Islet of Langerhans (tissue), 1 donor: Measurements from ENCODE around the gene METTL2A.
"Not testable (repeated sequence)": the region's sequence is repeated elsewhere in the genome, so short reads cannot be mapped to it uniquely, and the experiment has no call there.

ENCODE experiments used
- FAIRE-seq: peaks from one replicate; lab custom pipeline; 2011; peaks lifted over from hg19 to GRCh38; lab: Jason Lieb, UNC

The METTL2A gene

GRCh38 chr17:62423647-62424461, at the start of gene METTL2A:
Gene METTL2A (plus strand): TSS chr17:62423897. CDS start chr17:62423903, 6 bp downstream.
- not testable (repeated sequence) for FAIRE-seq

- no peak for FAIRE-seq
These were observed 43.4 kb upstream of the METTL2A start, which contains the start of gene EFCAB3 for GRCh38 chr17:62380253-62380652. Gene EFCAB3 (plus strand): TSS chr17:62380553. CDS start chr17:62382980, 2,427 bp downstream.

GRCh38 chr17:62381561-62381960, 42.1 kb upstream of the METTL2A start:
- FAIRE-seq: no peak

GRCh38 chr17:62388856-62389255, 34.8 kb upstream of the METTL2A start:
- FAIRE-seq: no peak

GRCh38 chr17:62392908-62393307, 30.8 kb upstream of the METTL2A start:
- no peak for FAIRE-seq

GRCh38 chr17:62398891-62399290, 24.8 kb upstream of the METTL2A start:
- FAIRE-seq: no peak

- no peak for FAIRE-seq
These were observed 18.2 kb upstream of the METTL2A start for GRCh38 chr17:62405451-62405850.

GRCh38 chr17:62413090-62413489, 10.6 kb upstream of the METTL2A start:
- FAIRE-seq: not testable (repeated sequence)

GRCh38 chr17:62426214-62426613, 2.5 kb downstream of the METTL2A start:
- not testable (repeated sequence) for FAIRE-seq

GRCh38 chr17:62435251-62435650, 11.6 kb downstream of the METTL2A start:
- FAIRE-seq: not testable (repeated sequence)

- FAIRE-seq: not testable (repeated sequence)
These were observed 17.5 kb downstream of the METTL2A start for GRCh38 chr17:62441181-62441580.

GRCh38 chr17:62444063-62444462, 20.4 kb downstream of the METTL2A start:
- no peak for FAIRE-seq

- FAIRE-seq: not testable (repeated sequence)
These were observed 22.1 kb downstream of the METTL2A start for GRCh38 chr17:62445791-62446190.

- FAIRE-seq: not testable (repeated sequence)
These were observed 28.5 kb downstream of the METTL2A start for GRCh38 chr17:62452195-62452594.

GRCh38 chr17:62453041-62453440, 29.3 kb downstream of the METTL2A start:
- not testable (repeated sequence) for FAIRE-seq

- not testable (repeated sequence) for FAIRE-seq
These were observed 30.0 kb downstream of the METTL2A start for GRCh38 chr17:62453656-62454055.

GRCh38 chr17:62454111-62454510, 30.4 kb downstream of the METTL2A start:
- not testable (repeated sequence) for FAIRE-seq

GRCh38 chr17:62456016-62456415, 32.3 kb downstream of the METTL2A start:
- FAIRE-seq: no peak

- not testable (repeated sequence) for FAIRE-seq
These were observed 34.8 kb downstream of the METTL2A start for GRCh38 chr17:62458483-62458882.

GRCh38 chr17:62464422-62464821, 40.7 kb downstream of the METTL2A start:
- FAIRE-seq: not testable (repeated sequence)

GRCh38 chr17:62465271-62465670, 41.6 kb downstream of the METTL2A start:
- not testable (repeated sequence) for FAIRE-seq

GRCh38 chr17:62470666-62471379, 47.1 kb downstream of the METTL2A start:
- not testable (repeated sequence) for FAIRE-seq

- not testable (repeated sequence) for FAIRE-seq
These were observed 47.7 kb downstream of the METTL2A start for GRCh38 chr17:62471380-62471880.
